ENCODE results near the gene TTLL11. TPM values are rescaled to one million over a fixed set of nuclear protein-coding genes. Genes with fewer than 3 reads are reported as not detected.

TTLL11 gene
- total and polyA plus RNA-seq, 4 donors = 1.4 to 4.5 (median 3.6) TPM

DNA sequence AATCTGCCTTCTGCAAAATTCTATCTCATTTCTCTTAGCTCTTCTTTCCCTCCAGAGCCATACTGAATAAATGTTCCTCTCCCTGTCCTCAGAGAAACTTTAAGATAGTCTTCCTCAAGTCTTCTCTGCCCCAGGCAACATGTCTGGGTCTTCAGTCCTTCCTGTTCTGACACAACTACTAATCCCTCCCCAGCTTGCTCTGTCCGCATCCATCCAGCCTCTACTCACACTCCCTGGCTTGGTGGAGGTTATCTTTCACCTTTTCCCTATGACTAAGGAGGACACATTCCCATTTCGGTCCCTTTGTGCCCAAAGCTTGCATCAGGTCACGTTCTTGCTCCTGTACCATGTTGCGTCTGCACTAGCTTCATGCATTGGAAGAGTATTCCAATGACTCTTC is 143.3 kb downstream of the TTLL11 start:
- Histone ChIP-seq H3K27me3 (ENCODE audit: control insufficient read depth in 4 of 4, insufficient read depth in 4 of 4, low read length in 3 of 4) (no peaks in the 10 kb centered on the region), H3K4me1 (ENCODE audit: control insufficient read depth in 4 of 4, insufficient read depth in 4 of 4, low read length in 3 of 4) (no peaks in the 10 kb centered on the region), H3K9ac (ENCODE audit: low read depth in 1 of 2, low read length in 2 of 2) (no peak overlapping the region), H3K9me3 (ENCODE audit: control insufficient read depth in 4 of 4, low read length in 3 of 4) (no peaks in the 10 kb centered on the region), H3K36me3 (ENCODE audit: control insufficient read depth in 4 of 4, insufficient read depth in 3 of 4, low read depth in 1 of 4, low read length in 3 of 4) (no peaks in the 10 kb centered on the region), H3K27ac (ENCODE audit: low read depth in 1 of 2, low read length in 2 of 2) (no peak overlapping the region), H3K4me3 (ENCODE audit: low read depth in 1 of 3, low read length in 3 of 3) (no peak overlapping the region)
- WGBS = 96% methylated on average over 4 of the region's 4 CpGs
- TF ChIP-seq JUND (IDR thresholded peaks at IDR 0.05) (no peak), FOXA1 (IDR thresholded peaks at IDR 0.05) (no peak), RXRA (IDR thresholded peaks at IDR 0.05) (no peak), NR2F2 (IDR thresholded peaks at IDR 0.05) (no peak), FOXA2 (IDR thresholded peaks at IDR 0.05) (no peak), GABPA (IDR thresholded peaks at IDR 0.05 in 1 of 2, conservative IDR thresholded peaks at IDR 0.05 in 1 of 2) (no peak), EGR1 (IDR thresholded peaks at IDR 0.05; ENCODE audit: low read depth in 2 of 2) (no peak), TAF1 (conservative IDR thresholded peaks at IDR 0.05) (no peak), SP1 (IDR thresholded peaks at IDR 0.05) (no peak)
- TF ChIP-seq, protein P1, sequence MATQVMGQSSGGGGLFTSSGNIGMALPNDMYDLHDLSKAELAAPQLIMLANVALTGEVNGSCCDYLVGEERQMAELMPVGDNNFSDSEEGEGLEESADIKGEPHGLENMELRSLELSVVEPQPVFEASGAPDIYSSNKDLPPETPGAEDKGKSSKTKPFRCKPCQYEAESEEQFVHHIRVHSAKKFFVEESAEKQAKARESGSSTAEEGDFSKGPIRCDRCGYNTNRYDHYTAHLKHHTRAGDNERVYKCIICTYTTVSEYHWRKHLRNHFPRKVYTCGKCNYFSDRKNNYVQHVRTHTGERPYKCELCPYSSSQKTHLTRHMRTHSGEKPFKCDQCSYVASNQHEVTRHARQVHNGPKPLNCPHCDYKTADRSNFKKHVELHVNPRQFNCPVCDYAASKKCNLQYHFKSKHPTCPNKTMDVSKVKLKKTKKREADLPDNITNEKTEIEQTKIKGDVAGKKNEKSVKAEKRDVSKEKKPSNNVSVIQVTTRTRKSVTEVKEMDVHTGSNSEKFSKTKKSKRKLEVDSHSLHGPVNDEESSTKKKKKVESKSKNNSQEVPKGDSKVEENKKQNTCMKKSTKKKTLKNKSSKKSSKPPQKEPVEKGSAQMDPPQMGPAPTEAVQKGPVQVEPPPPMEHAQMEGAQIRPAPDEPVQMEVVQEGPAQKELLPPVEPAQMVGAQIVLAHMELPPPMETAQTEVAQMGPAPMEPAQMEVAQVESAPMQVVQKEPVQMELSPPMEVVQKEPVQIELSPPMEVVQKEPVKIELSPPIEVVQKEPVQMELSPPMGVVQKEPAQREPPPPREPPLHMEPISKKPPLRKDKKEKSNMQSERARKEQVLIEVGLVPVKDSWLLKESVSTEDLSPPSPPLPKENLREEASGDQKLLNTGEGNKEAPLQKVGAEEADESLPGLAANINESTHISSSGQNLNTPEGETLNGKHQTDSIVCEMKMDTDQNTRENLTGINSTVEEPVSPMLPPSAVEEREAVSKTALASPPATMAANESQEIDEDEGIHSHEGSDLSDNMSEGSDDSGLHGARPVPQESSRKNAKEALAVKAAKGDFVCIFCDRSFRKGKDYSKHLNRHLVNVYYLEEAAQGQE (IDR thresholded peaks at IDR 0.05) = no peak
- TF ChIP-seq, protein P2, sequence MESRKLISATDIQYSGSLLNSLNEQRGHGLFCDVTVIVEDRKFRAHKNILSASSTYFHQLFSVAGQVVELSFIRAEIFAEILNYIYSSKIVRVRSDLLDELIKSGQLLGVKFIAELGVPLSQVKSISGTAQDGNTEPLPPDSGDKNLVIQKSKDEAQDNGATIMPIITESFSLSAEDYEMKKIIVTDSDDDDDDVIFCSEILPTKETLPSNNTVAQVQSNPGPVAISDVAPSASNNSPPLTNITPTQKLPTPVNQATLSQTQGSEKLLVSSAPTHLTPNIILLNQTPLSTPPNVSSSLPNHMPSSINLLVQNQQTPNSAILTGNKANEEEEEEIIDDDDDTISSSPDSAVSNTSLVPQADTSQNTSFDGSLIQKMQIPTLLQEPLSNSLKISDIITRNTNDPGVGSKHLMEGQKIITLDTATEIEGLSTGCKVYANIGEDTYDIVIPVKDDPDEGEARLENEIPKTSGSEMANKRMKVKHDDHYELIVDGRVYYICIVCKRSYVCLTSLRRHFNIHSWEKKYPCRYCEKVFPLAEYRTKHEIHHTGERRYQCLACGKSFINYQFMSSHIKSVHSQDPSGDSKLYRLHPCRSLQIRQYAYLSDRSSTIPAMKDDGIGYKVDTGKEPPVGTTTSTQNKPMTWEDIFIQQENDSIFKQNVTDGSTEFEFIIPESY (IDR thresholded peaks at IDR 0.05) = no peak
- TF ChIP-seq, protein P3, sequence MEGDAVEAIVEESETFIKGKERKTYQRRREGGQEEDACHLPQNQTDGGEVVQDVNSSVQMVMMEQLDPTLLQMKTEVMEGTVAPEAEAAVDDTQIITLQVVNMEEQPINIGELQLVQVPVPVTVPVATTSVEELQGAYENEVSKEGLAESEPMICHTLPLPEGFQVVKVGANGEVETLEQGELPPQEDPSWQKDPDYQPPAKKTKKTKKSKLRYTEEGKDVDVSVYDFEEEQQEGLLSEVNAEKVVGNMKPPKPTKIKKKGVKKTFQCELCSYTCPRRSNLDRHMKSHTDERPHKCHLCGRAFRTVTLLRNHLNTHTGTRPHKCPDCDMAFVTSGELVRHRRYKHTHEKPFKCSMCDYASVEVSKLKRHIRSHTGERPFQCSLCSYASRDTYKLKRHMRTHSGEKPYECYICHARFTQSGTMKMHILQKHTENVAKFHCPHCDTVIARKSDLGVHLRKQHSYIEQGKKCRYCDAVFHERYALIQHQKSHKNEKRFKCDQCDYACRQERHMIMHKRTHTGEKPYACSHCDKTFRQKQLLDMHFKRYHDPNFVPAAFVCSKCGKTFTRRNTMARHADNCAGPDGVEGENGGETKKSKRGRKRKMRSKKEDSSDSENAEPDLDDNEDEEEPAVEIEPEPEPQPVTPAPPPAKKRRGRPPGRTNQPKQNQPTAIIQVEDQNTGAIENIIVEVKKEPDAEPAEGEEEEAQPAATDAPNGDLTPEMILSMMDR (IDR thresholded peaks at IDR 0.05; ENCODE audit: low read depth, low read length, missing input control) = no peak
- TF ChIP-seq, protein P4, sequence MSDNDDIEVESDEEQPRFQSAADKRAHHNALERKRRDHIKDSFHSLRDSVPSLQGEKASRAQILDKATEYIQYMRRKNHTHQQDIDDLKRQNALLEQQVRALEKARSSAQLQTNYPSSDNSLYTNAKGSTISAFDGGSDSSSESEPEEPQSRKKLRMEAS (IDR thresholded peaks at IDR 0.05) = no peak
- DNase-seq (ENCODE audit: low spot score) = no peak

DNA sequence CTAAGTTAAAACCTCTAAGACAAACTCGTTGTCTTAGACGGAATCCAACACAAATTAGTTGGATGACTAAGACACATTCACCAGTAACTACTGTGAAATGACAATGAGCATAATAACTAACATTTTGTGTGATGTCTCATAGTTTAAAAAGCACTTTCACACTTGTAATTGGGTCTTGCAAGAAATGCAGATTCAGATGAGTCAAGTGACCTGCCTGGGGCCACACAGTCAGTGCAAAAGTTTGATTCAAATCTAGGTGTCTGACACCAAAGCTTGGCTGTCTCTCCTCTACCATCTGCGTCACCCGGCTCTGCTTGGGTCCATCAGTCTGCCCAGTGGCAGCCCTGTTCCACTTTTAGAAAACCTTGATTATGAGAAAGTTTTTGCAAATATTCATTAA is 143.7 kb downstream of the TTLL11 start:
- H3K36me3 ChIP-seq (ENCODE audit: control insufficient read depth in 4 of 4, insufficient read depth in 3 of 4, low read depth in 1 of 4, low read length in 3 of 4) = no peaks in the 10 kb centered on the region
- no peak overlapping the region for H3K4me3 ChIP-seq (ENCODE audit: low read depth in 1 of 3, low read length in 3 of 3)
- DNase-seq (ENCODE audit: low spot score) = no peak
- TF ChIP-seq, protein P4 (IDR thresholded peaks at IDR 0.05) = no peak
- TF ChIP-seq, protein P1 (IDR thresholded peaks at IDR 0.05) = no peak
- no peak for TF ChIP-seq EGR1 (IDR thresholded peaks at IDR 0.05; ENCODE audit: low read depth in 2 of 2)
- TF ChIP-seq FOXA2 (IDR thresholded peaks at IDR 0.05) = no peak
- no peak for TF ChIP-seq HNF4G (IDR thresholded peaks at IDR 0.05)
- no peaks in the 10 kb centered on the region for H3K4me1 ChIP-seq (ENCODE audit: control insufficient read depth in 4 of 4, insufficient read depth in 4 of 4, low read length in 3 of 4)
- no peak overlapping the region for H3K9ac ChIP-seq (ENCODE audit: low read depth in 1 of 2, low read length in 2 of 2)
- 79% methylated on average over 4 of the region's 4 CpGs for WGBS
- H3K9me3 ChIP-seq (ENCODE audit: control insufficient read depth in 4 of 4, low read length in 3 of 4) = no peaks in the 10 kb centered on the region
- no peaks in the 10 kb centered on the region for H3K27me3 ChIP-seq (ENCODE audit: control insufficient read depth in 4 of 4, insufficient read depth in 4 of 4, low read length in 3 of 4)
- no peak overlapping the region for H3K27ac ChIP-seq (ENCODE audit: low read depth in 1 of 2, low read length in 2 of 2)
